Renal cortex interstitium (tissue), 11 donors: Measurements from ENCODE around the gene AHNAK. TPM values are rescaled to one million over a fixed set of nuclear protein-coding genes. Genes with fewer than 3 reads are reported as not detected.

Experiments used
- DNase-seq, 11 donors: peaks; one replicate each; pipeline ENCODE4 v3.0.0-alpha.2; 2013; ENCODE audit warnings: low read depth in 9 of 11, low spot score in 4 of 11; ENCODE audit errors: extremely low read depth in 1 of 11
- polyA plus RNA-seq, 3 donors: library from polyadenylated mRNA; unstranded; fragments of 120-200 nt; gene quantifications; one replicate each; pipeline ENCODE4 v1.2.1, GENCODE V29; 2013; ENCODE audit not compliant: insufficient read length in 3 of 3

The AHNAK gene
- polyA plus RNA-seq, 3 donors: 193 to 231 (median 198) TPM

DNA sequence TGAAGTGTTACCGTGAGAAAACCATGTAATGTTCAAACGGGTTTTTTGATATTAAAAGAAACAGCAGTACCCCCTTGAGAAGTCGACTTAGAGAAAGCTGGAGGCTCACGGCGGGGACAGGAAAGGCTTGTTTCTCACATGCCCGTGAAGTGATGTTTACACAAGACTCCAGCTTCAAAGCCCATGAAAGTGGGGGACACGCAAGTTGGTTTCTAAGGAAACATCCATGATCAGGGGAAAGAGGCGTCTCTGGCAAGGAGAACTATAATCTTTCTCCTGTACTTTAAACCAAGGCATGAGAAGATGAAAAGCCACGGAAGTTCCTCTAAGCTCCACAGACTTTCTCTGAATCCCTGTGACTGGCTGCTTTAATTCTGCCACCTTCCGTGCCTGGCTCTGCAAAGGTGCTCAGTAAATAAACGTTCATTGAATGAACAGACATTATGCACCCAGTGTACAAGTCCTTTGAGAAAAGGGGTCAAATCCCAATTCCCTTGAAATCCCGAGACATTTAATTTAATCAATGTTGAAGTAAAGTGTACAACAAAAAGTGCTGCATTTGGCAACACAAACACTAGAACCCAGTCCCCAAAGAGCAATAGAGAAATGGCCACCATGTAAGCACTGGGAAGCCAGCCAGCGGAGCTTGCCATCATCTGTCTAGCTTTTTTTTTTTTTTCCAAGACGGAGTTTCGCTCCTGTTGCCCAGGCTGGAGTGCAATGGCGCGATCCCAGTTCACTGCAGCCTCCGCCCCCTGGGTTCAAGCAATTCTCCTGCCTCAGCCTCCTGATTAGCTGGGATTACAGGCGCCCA is 58.7 kb downstream of the AHNAK start:
- no peak for DNase-seq

DNA sequence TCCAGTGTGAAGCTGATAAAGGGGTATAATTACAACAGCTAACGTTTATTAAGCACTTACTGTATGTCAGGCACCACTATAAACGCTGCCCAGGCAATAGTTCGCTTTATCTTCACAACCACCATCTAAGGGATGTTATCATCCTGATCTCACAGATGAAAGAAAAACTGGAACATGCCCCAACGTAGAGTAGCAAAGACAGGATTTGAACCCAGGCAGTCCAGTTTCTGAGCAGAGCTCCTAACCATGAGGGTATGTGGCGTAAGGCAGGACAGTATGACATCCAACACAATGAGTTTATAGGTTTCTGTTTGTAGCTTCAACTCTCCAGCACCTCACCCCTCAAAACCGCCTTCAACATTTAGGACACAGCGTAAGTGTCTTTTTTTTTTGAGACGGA is 59.5 kb downstream of the AHNAK start:
- no peak for DNase-seq

DNA sequence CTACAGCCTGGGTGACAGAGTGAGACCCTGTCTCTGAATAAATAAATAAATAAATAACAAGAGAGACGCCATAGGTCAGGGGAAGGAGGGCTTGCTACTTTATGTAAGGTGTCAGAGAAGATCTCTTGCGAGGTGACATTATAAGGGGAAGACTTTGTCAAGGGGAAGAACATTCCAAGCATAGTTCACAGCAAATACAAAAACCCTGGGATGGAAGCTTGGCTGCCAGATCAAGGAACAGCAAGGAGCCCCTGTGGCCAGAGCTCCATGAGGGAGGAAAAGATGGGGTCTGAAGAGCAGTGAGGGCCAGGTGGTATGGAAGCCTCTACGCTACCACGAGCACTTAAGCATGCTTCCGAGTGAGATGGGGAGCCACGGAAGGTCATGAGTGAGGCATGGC is 62.3 kb downstream of the AHNAK start:
- no peak for DNase-seq

DNA sequence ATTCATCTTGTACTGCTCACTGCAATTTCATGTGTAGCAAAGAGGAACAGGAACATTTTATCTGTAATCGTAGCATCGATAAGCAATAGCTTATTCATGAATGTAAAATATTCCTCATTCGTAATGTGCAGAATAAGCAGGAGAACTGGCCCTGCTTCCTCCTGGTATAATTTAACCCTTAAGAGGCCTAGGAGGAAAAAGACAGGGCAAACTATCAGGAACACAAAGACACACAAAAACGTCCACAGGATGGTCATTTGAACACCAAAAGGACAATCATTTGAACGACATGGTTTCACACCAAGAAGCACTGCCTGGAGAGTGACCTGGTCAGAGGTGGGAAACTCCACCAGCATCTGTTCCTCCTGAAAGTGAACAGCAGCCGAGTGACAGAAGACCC is 63.9 kb downstream of the AHNAK start:
- no peak for DNase-seq

DNA sequence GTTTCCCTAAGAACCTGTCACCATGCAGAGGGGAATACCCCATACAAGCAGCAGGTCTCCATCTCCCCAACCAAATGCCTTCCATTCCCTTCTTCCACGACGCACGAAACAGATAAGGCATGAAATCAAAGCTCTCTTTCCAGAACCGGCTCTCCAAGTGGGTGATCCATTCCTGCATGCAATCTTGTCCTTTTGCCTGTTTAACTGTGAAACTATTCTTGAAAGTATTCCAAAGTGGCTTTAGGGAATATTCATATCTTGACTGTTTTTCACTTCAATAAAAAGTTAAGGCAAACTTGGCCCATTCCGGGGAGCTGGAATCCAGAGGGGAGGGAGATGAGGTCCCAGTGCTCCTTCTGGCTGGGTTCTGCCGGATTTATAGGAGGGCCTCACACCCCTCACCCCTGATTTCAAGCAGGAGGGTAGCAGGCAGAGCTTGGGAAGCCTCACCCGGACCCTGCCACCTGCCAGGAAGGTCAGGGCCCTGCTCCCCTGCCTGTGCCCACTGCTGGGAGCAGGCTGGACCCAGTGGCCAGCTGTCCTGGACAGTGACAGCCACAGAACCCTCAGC is 66.9 kb downstream of the AHNAK start:
- DNase-seq: no peak

DNA sequence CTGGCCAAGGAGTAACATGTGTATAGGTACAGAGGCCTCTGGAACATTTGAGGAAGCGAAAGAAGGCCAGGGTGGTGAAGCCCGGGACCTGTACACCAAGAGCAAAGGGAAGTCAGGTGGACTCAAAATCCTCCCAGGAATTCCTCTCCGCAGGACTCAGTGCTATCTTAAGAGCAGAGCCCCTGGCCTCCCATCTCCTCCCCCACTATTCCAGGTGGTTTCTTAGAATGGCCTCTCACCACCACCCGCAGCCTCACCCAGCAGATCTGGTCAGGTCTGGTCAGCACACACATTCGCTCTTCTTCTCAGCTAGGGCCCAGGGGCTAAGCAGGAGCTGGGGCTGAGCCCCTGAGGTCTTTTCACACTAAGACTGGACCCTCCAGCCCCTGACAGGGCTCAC is 68.7 kb downstream of the AHNAK start:
- no peak for DNase-seq

DNA sequence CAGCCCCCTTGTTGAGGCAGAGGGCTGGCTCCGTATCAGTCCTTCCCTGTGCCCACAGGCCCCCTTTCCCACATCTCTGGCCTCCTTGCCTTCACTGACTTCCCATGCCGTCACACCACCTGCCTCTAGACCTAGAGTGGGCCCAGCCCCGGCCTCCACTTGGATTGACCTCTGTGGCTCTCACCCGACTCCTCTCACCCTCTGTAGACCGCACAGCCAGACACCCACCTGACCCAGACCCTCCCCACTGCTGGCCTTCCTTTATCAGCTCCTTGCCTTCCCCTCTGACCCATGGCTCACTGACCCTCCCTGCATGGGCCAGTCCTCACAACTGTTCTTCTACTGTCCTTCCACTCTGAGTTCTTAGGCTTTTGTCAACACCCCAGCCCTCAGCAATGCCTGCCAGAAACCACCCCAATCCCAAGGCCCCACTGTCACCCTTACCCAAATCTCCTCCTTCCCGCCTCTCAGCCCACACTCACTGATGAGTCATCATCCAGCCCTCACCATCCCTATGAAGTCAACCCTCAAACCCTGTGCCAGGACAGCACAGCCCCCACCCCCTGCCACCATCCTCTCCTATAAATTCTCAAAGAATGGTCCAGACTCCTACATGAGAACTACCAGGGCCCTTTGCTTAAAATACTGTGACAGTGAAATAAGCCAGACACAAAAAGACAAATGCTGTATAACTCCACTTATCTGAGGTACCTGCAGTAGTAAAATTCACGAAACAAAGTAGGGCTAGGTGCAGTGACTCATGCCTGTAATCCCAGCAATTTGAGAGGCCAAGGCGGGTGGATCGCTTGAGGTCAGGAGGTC is 74.3 kb downstream of the AHNAK start:
- DNase-seq: no peak

DNA sequence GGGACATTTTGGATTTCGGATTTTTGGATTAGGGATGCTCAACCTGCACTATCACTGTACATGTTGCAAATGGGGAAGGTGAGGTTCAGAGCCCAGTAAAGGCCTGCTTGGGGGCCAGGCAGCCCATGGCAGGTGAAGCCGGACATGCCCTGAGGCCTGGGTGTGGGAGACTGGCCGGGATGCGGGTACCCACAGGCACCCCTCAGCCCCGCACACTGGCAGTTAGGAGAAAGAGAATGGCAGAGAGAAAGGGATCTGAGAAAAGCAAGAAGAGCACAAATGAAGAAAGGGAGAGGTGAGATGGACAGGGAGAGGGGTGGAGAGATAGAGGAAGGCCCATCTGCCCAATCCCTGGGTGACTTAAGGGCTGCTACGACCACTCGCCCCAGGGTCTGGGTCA is 75.0 kb downstream of the AHNAK start:
- no peak for DNase-seq

DNA sequence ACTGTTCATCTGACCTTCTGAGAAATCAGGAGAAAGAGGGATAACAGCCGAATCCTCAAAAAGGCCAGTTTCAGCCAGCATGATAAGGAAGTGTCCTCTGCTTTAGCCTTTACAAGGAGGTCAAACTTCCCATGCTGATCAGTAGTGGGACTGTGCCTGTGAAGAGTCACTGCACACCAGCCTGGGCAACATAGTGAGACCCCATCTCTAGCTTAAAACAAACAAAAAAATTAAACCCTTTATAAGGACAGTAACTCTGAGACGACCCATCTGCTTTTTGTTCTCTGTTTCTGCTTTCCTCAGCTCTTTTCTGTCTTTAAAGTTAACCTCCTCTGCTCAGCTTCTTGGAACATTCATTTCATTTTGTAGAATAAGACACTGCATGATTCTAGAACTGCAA is 78.0 kb downstream of the AHNAK start:
- no peak for DNase-seq

DNA sequence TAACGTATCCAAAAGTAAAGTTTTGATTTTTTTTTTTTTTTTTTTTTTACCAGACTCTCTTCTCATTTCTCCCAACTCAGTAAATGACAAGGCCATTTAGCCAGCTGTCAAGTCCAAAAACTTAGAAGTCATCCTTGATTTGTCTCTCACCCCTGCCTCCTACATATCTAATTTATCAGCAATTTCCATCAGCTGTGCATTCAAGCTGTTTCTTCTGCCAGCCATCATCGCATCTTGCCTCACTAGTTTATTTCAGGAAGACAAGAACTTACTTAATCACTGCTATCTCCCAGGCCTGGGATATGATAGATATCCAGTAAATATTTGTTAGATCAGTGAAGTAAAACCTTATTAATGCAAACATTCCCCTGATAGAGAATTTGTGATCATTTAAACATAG is 80.2 kb downstream of the AHNAK start:
- no peak for DNase-seq

DNA sequence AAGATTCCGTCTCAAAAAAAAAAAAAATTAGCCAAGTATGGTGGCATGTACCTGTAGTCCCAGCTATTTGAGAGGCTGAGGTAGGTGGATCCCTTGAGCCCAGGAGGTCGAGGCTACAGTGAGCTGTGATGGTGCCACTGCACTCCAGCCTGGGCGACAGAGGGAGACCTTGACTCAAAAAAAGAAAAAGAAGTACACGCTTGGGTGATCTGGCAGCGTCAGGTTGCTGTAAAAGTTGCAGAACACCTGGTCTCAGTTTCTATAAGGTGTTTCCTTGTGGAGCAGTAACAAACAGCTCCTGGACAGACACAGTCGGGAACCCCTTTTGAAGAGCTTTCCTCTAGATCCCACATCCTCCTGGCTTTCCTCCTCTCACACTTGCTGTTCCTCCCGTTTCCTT is 82.0 kb downstream of the AHNAK start:
- no peak for DNase-seq

DNA sequence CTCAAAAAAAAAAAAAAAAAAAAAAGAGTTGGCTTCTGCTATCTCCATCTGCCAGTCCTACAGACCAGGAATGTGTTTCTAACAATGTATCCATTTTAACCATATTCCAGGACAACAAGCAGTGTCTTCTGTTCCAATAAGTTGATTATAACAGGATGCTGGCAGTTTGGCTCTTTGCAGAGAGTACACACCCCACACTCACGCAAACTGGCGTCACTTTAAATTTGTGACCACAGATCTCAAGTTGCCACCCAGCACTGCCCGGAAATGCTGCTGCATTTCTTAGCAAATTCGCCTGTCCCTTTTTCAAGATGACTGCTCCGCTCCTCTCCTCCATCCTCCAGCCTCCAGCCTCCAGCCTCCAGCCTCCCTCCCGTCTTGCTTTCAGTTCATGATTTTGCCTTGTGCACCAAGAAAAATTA is 83.5 kb downstream of the AHNAK start:
- no peak for DNase-seq

DNA sequence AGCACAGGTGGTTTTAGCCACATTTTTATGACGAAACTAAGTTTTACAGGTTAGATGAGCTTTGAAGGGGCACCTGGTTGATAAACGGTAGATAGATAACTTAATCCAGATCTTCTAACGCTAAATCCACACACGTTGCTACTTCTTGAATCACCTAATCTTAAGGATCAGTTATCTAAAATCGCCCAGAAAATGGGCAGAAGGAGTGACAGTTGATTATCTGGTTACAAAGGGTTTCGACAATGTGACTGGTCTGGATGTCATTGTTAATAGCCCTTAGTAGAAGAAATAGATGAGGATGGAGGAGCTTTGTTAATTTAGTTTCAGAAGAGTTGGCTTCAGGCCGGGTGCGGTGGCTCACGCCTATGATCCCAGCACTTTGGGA is 84.1 kb downstream of the AHNAK start:
- DNase-seq: no peak

DNA sequence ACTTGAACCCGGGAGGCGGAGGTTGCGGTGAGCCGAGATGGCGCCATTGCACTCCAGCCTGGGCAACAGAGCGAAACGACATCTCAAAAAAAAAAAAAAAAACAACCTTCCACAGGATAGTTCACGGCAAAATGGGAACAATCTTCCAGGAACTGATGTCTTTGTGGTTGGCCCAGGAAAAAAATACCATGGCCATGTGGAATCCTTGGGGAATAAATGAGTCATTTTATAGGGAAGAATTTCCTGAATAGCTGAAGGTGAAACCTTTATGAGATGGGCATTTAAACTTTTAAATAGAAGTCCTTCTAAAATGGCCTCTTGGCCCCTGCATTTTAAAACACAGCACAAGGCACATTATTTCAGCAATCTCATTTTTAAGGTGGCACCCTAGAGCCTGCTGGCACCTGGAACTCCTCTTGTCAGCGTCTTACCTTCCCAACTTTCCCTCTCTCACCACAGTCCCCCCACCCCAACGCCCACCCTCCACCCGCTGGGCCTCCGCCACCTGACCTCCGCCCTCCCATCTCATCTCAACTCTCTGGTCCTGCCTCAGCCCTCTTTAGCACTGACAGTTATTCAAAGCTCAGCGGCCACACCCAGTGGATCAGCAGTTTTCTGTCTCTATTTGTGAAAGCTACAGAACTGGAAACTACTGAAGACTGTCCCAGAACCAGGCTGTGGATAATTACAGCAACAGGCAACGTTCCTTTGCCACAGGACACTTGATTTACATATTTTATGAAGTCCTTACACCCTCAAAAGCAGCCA is 84.7 kb downstream of the AHNAK start:
- DNase-seq: no peak

DNA sequence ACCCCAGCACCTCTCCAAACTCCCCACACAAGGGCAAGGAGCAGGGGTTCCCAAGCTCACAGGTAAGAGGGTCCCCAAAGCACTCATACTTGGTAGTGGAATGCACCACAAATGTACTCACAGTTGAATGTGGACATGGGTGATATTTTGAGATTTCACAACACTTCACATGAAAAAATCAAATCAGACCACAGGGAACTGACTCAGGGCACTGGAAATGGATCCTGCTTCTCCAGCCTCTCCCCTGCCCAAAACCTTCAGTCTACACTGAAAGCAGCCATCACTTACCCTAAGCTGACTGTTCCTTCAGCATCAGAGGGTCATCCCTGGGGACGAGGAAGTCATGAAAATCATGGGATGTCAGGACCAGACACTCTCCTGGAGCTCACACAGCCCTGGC is 87.5 kb downstream of the AHNAK start:
- DNase-seq: no peak

DNA sequence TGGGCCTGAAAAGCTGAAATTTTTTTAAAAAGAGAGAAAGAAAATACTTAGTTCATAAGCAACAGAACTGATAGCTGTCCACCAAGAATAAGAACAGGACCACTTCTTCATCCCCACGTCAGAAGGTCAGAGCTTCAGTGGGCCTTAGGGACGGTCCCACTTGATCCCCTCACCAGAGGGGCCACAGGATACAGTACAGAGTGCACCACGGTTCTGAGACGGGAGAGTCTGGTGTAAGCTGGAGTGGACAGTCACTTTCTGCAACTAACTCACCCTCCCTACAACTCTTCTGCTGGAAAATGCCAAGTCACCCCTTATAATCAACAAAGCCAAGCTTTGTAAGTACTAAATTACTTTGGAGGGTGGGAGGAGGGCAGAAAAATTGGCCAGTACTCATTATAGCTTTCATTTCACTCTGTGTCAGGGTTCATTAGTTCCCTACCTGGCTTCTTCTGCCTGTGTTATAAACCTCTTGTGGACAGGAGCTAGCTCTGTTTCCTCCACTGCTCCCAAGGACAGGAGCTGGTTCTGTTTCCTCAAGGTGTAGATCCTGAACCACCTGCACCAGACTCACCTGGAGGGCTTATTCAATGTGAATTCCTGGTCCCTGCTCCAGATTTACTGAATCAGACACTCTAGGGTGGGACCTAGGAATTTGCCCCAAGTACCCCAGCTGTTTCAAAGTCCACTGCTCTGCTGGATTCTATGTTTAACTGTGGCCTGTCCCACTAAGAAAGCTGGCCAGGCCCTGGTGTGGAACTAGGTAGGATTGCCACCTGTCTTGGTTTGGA is 88.2 kb downstream of the AHNAK start:
- DNase-seq: no peak

DNA sequence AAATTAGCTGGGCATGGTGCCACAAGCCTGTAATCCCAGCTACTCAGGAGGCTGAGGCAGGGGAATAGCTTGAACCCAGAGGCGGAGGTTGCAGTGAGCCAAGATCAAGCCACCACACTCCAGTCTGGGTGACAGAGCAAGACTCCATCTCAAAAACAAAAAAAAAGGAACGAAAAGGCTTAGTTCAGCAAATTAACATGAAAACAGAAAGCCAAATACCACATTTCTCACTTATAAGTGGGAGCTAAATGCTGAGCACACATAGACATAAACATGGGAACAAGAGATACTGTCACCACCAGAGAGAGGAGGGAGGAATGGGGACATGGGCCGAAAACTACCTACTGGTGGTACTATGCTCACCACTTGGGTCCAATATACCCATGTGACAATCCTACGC is 89.1 kb downstream of the AHNAK start:
- DNase-seq: no peak

DNA sequence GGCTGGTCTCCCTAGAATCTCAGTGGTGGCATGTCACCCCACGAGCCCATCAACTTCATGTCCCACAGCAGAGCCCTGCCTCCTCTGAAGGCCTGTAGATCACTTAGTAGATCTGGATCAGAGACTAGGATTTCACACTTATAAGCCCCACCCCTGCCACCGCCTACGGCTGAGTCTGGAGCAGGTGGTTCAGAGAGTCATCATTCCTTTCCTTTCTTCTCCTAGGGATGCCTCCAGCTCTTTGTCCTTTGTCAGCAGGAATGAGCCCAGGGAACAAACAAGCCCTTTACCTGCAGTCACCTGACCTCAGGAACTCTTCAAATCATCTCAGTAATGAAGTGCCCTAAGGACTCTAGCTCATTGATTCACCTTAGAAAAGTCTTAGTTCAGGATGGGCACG is 90.0 kb downstream of the AHNAK start:
- no peak for DNase-seq
